B cell (primary cell): ENCODE data around the gene PDZD7. TPM values are rescaled to one million over a fixed set of nuclear protein-coding genes. Genes with fewer than 3 reads are reported as not detected.

ENCODE experiments used
- ATAC-seq: fragments of 200-7000 bp; cut with Tn5 transposase; one replicate; pipeline ENCODE4 v1.10.0; 2021; ENCODE audit warnings: low read depth, mild to moderate bottlenecking, moderate number of reproducible peaks, moderate library complexity
- CTCF ChIA-PET: fragments of 350-600 bp; sonication (Branson Sonifier 250); formaldehyde crosslinking; loops from one replicate; lab custom pipeline; 2021; ENCODE audit warnings: antibody characterized with exemption, inconsistent platforms; lab: Charles Lee
- POLR2A ChIA-PET: fragments of 350-600 bp; sonication (Branson Sonifier 250); formaldehyde crosslinking; loops from one replicate; lab custom pipeline; 2021; ENCODE audit warnings: antibody characterized with exemption; lab: Charles Lee
- DNase-seq: peaks from one replicate; pipeline ENCODE4 v3.0.0; 2013
- H2AFZ ChIP-seq: 2 replicates; pipeline ENCODE4 v1.6.1; 2012; ENCODE audit warnings: mild to moderate bottlenecking, low read depth, low read length; ENCODE audit not compliant: insufficient read depth, poor library complexity, severe bottlenecking
- H3K27ac ChIP-seq, 2 donors: 1 replicate in 1 of 2; 2 replicates in 1 of 2; pipeline ENCODE4 v1.5.1; 2012 to 2013; ENCODE audit warnings: low read length in 2 of 2, mild to moderate bottlenecking in 2 of 2, moderate library complexity in 1 of 2
- H3K27me3 ChIP-seq, 4 experiments: fragments of 200-600 bp in 1 of 4; sonication (generic) in 1 of 4; replicated peaks in 1 of 4; 1 replicate in 2 of 4; 2 replicates in 2 of 4; pipeline versions ENCODE4 v1.6.1 to v1.7.0; 2013 to 2016; ENCODE audit warnings: low read length in 3 of 4, mild to moderate bottlenecking in 2 of 4, mixed read lengths in 1 of 4, moderate library complexity in 1 of 4; ENCODE audit not compliant: insufficient read depth in 4 of 4, control insufficient read depth in 3 of 4; ENCODE audit errors: control extremely low read depth in 1 of 4
- H3K36me3 ChIP-seq, 2 experiments: replicated peaks in 1 of 2; 1 replicate in 1 of 2; 2 replicates in 1 of 2; pipeline versions ENCODE4 v1.6.1 to v1.7.1; 2013; ENCODE audit warnings: low read length in 1 of 2; ENCODE audit not compliant: insufficient read depth in 2 of 2, control insufficient read depth in 1 of 2; ENCODE audit errors: control extremely low read depth in 1 of 2, extremely low read depth in 1 of 2
- H3K4me1 ChIP-seq, 2 donors: fragments of 200-600 bp in 1 of 2; sonication (generic) in 1 of 2; 1 replicate in 1 of 2; 2 replicates in 1 of 2; pipeline versions ENCODE4 v1.5.1 to v1.6.1; 2013 to 2017; ENCODE audit warnings: low read length in 2 of 2; ENCODE audit not compliant: control insufficient read depth in 2 of 2, insufficient read depth in 2 of 2
- H3K4me2 ChIP-seq: replicated peaks from 2 replicates; pipeline ENCODE3; 2012; ENCODE audit warnings: mild to moderate bottlenecking, low read depth, low read length; ENCODE audit not compliant: poor library complexity, severe bottlenecking
- H3K4me3 ChIP-seq, 5 experiments: fragments of 200-600 bp in 1 of 5; sonication (generic) in 1 of 5; 1 replicate in 3 of 5; 2 replicates in 2 of 5; pipeline versions ENCODE4 v1.5.1 to v1.7.0; 2011 to 2016; ENCODE audit warnings: low read length in 4 of 5, mild to moderate bottlenecking in 4 of 5, low read depth in 2 of 5, control low read depth in 1 of 5, moderate library complexity in 1 of 5; ENCODE audit not compliant: insufficient read depth in 1 of 5; ENCODE audit errors: control extremely low read depth in 1 of 5, extremely low read depth in 1 of 5
- H3K79me2 ChIP-seq: fragments of 200-600 bp; sonication (generic); one replicate; pipeline ENCODE4 v1.6.0; 2016; ENCODE audit warnings: low read length; ENCODE audit not compliant: control insufficient read depth, insufficient read depth
- H3K9ac ChIP-seq: fragments of 200-600 bp; sonication (generic); 2 replicates; pipeline ENCODE4 v1.6.1; 2017; ENCODE audit warnings: mild to moderate bottlenecking, low read length, moderate library complexity
- H3K9me3 ChIP-seq, 3 donors: one replicate each; pipeline versions ENCODE4 v1.6.1 to v1.7.1; 2013; ENCODE audit warnings: low read length in 2 of 3; ENCODE audit not compliant: control insufficient read depth in 2 of 3, insufficient read depth in 1 of 3; ENCODE audit errors: control extremely low read depth in 1 of 3
- H4K20me1 ChIP-seq: 2 replicates; pipeline ENCODE4 v1.6.0; 2012; ENCODE audit warnings: mild to moderate bottlenecking, low read length; ENCODE audit not compliant: insufficient read depth, control insufficient read depth, poor library complexity, severe bottlenecking
- H3K27ac Mint-ChIP-seq: one replicate; pipeline ENCODE4 v1.8.0; 2021; ENCODE audit warnings: mixed read lengths
- H3K27me3 Mint-ChIP-seq: one replicate; pipeline ENCODE4 v1.8.0; 2021; ENCODE audit warnings: mixed read lengths
- H3K4me1 Mint-ChIP-seq: one replicate; pipeline ENCODE4 v1.8.0; 2021; ENCODE audit warnings: mixed read lengths
- H3K4me3 Mint-ChIP-seq: one replicate; pipeline ENCODE4 v1.8.0; 2021; ENCODE audit warnings: mixed read lengths
- H3K9me3 Mint-ChIP-seq: one replicate; pipeline ENCODE4 v1.8.0; 2022; ENCODE audit warnings: mixed read lengths; ENCODE audit not compliant: insufficient read depth
- CTCF ChIP-seq: fragments of 200-600 bp; IDR thresholded peaks from one replicate; pipeline ENCODE4 v1.8.0; 2022; ENCODE audit warnings: antibody characterized with exemption, mild to moderate bottlenecking
- EZH2 ChIP-seq: IDR thresholded peaks from 2 replicates; pipeline ENCODE4 v1.6.1; 2012; ENCODE audit warnings: borderline replicate concordance, low read depth, mild to moderate bottlenecking, moderate library complexity, low read length; ENCODE audit not compliant: insufficient read depth, poor library complexity, severe bottlenecking
- WGBS: methylation state at CpG from one replicate; pipeline ENCODE4 v1.1.5; 2013; ENCODE audit warnings: missing lambda C conversion rate; ENCODE audit not compliant: insufficient coverage; 5-methylcytosine and 5-hydroxymethylcytosine counted together
- intact Hi-C: fragments of 100-400 bp; cut with micrococcal nuclease; formaldehyde crosslinking; loops from one replicate; pipeline ENCODE4 v1.10.0; 2022
- polyA plus RNA-seq: library from polyadenylated mRNA; depleted of rRNA; stranded (reverse); fragments of >200 nt; gene quantifications from 2 replicates; pipeline ENCODE4 v1.2.3, GENCODE V29; 2012
- total RNA-seq, 2 donors: library from RNA; stranded (reverse); fragments of 120-200 nt in 1 of 2; gene quantifications; 1 replicate in 1 of 2; 2 replicates in 1 of 2; pipeline versions ENCODE4 v1.2.3 to v1.2.4, GENCODE V29; 2013 to 2022

Gene PDZD7
- total and polyA plus RNA-seq, 2 donors (not counting 1 experiment from before 2014, with no cell fraction given) = 0.64 to 0.69 TPM

GRCh38 chr10:101070098-101070497 lies 39.2 kb upstream of the PDZD7 start:
- ATAC-seq = no peak
- POLR2A ChIA-PET = interaction anchor here (1.1 to 1.9 kb wide), 2 partner anchors 9 to 27 kb away, joined by 3 to 5 read pairs; partner anchors contain the start of gene KAZALD1
- Histone ChIP-seq H4K20me1 (no peaks in the 10 kb centered on the region), H3K79me2 (no peaks in the 10 kb centered on the region), H3K9me3 (peaks cover 0 to 12% (median 0%) of the 10 kb centered on the region in 3 donors), H3K4me3 (no peak overlapping the region), H3K27ac (no peak overlapping the region), H2AFZ (no peak overlapping the region), H3K4me2 (no peak overlapping the region), H3K27me3 (peaks cover 0 to 27% (median 12%) of the 10 kb centered on the region in 4 experiments), H3K4me1 (peaks cover 39 to 52% of the 10 kb centered on the region in 2 donors), H3K9ac (no peak overlapping the region), H3K36me3 (no peaks in the 10 kb centered on the region)
- Mint-ChIP-seq H3K27me3 (peaks cover 18% of the 10 kb centered on the region), H3K4me3 (no peak overlapping the region), H3K9me3 (no peaks in the 10 kb centered on the region), H3K27ac (no peak overlapping the region), H3K4me1 (peaks cover 44% of the 10 kb centered on the region)
- 96% methylated on average over 2 of the region's 3 CpGs for WGBS
- CTCF ChIA-PET = interaction anchor here (2.4 to 16.1 kb wide), 5 partner anchors 11 to 72 kb away, joined by 17 to 306 read pairs (median 73); partner anchors contain the start of gene KAZALD1
- intact Hi-C loops = no loop called here
- no peak for DNase-seq
- TF ChIP-seq EZH2 = no peak
- no peak for TF ChIP-seq CTCF

GRCh38 chr10:101069441-101069840 lies 38.5 kb upstream of the PDZD7 start:
- no peaks in the 10 kb centered on the region for H3K36me3 ChIP-seq
- H3K27me3 Mint-ChIP-seq = peaks cover 24% of the 10 kb centered on the region
- no peak overlapping the region for H3K27ac Mint-ChIP-seq
- WGBS = 96% methylated on average over 4 of the region's 5 CpGs
- H3K4me3 ChIP-seq = no peak overlapping the region
- no peaks in the 10 kb centered on the region for H4K20me1 ChIP-seq
- H3K4me1 Mint-ChIP-seq = peaks cover 44% of the 10 kb centered on the region
- no peak overlapping the region for H2AFZ ChIP-seq
- intact Hi-C loops = loop anchor here (10.0 kb wide), 1 partner anchor 55 kb away; no protein-coding TSS in a partner anchor
- CTCF ChIA-PET = interaction anchor here (1.7 to 16.1 kb wide), 5 partner anchors 10 to 72 kb away, joined by 4 to 306 read pairs (median 73); partner anchors contain the start of gene KAZALD1
- H3K9me3 Mint-ChIP-seq = no peaks in the 10 kb centered on the region
- ATAC-seq = no peak
- peaks cover 0 to 30% (median 12%) of the 10 kb centered on the region in 4 experiments for H3K27me3 ChIP-seq
- TF ChIP-seq EZH2 (no peak), CTCF (no peak)
- H3K9ac ChIP-seq = no peak overlapping the region
- H3K79me2 ChIP-seq = no peaks in the 10 kb centered on the region
- H3K4me2 ChIP-seq = no peak overlapping the region
- H3K9me3 ChIP-seq = peaks cover 0 to 12% (median 0%) of the 10 kb centered on the region in 3 donors
- POLR2A ChIA-PET = interaction anchor here (1.1 to 1.9 kb wide), 2 partner anchors 8 to 26 kb away, joined by 3 to 5 read pairs; partner anchors contain the start of gene KAZALD1
- H3K4me3 Mint-ChIP-seq = no peak overlapping the region
- H3K27ac ChIP-seq = no peak overlapping the region
- DNase-seq = no peak
- peaks cover 39 to 52% of the 10 kb centered on the region in 2 donors for H3K4me1 ChIP-seq
